GM23338 (cell line): ENCODE data around the gene CMTM5. TPM values are rescaled to one million over a fixed set of nuclear protein-coding genes. Genes with fewer than 3 reads are reported as not detected.

Source experiments
- ATAC-seq: fragments of 200-7000 bp; cut with Tn5 transposase; 3 replicates; pipeline ENCODE4 v1.9.1; 2020
- DNase-seq: peaks from one replicate; pipeline ENCODE4 v3.0.0-alpha.2; 2015; ENCODE audit warnings: low spot score
- H2AFZ ChIP-seq: fragments of 200-600 bp; sonication (generic); 2 replicates; pipeline ENCODE4 v1.8.0; 2016; ENCODE audit warnings: antibody characterized with exemption, mild to moderate bottlenecking, moderate library complexity
- H3F3A ChIP-seq: fragments of 200-600 bp; sonication (generic); replicated peaks from 2 replicates; pipeline ENCODE4 v1.8.0; 2017; ENCODE audit warnings: antibody characterized with exemption, mixed run types, low read depth
- H3K27ac ChIP-seq: fragments of 200-600 bp; sonication (generic); 2 replicates; pipeline ENCODE4 v1.6.1; 2016; ENCODE audit warnings: low read depth
- H3K27me3 ChIP-seq: fragments of 200-600 bp; sonication (generic); 2 replicates; pipeline ENCODE4 v1.8.0; 2016; ENCODE audit warnings: mild to moderate bottlenecking, mixed run types, moderate library complexity; ENCODE audit not compliant: insufficient read depth
- H3K36me3 ChIP-seq: fragments of 200-600 bp; sonication (generic); 2 replicates; pipeline ENCODE4 v1.8.0; 2016; ENCODE audit warnings: mild to moderate bottlenecking; ENCODE audit not compliant: insufficient read depth
- H3K4me1 ChIP-seq: fragments of 200-600 bp; sonication (generic); 2 replicates; pipeline ENCODE4 v1.8.0; 2016; ENCODE audit warnings: mild to moderate bottlenecking, moderate library complexity; ENCODE audit not compliant: insufficient read depth
- H3K4me2 ChIP-seq: fragments of 200-600 bp; sonication (generic); 2 replicates; pipeline ENCODE4 v1.7.1; 2017; ENCODE audit warnings: mixed run types
- H3K4me3 ChIP-seq: fragments of 200-600 bp; sonication (generic); 2 replicates; pipeline ENCODE4 v1.6.1; 2016; ENCODE audit warnings: mixed run types
- H3K79me2 ChIP-seq: fragments of 200-600 bp; sonication (generic); replicated peaks from 2 replicates; pipeline ENCODE4 v1.8.0; 2017; ENCODE audit warnings: mild to moderate bottlenecking; ENCODE audit not compliant: insufficient read depth
- H3K9me2 ChIP-seq: fragments of 200-600 bp; sonication (generic); 2 replicates; pipeline ENCODE4 v1.8.0; 2017; ENCODE audit not compliant: insufficient read depth
- H4K20me1 ChIP-seq: fragments of 200-600 bp; sonication (generic); replicated peaks from 2 replicates; pipeline ENCODE4 v1.8.0; 2017; ENCODE audit warnings: mild to moderate bottlenecking; ENCODE audit not compliant: insufficient read depth
- H3K27ac Mint-ChIP-seq: 2 replicates; pipeline ENCODE4 v1.8.0; 2020; ENCODE audit warnings: inconsistent platforms, mild to moderate bottlenecking, moderate library complexity, mixed read lengths
- H3K27me3 Mint-ChIP-seq: 3 replicates; pipeline ENCODE4 v1.8.0; 2022; ENCODE audit warnings: low read depth, mild to moderate bottlenecking, moderate library complexity, mixed read lengths, inconsistent platforms; ENCODE audit not compliant: insufficient read depth, poor library complexity
- H3K36me3 Mint-ChIP-seq: 3 replicates; pipeline ENCODE4 v1.8.0; 2021; ENCODE audit warnings: low read depth, mild to moderate bottlenecking, inconsistent platforms, moderate library complexity, mixed read lengths
- H3K4me1 Mint-ChIP-seq: 3 replicates; pipeline ENCODE4 v1.8.0; 2020; ENCODE audit warnings: mild to moderate bottlenecking, inconsistent platforms, mixed read lengths
- H3K4me3 Mint-ChIP-seq: 3 replicates; pipeline ENCODE4 v1.8.0; 2021; ENCODE audit warnings: moderate library complexity, mild to moderate bottlenecking, inconsistent platforms, mixed read lengths
- H3K9me3 Mint-ChIP-seq: 3 replicates; pipeline ENCODE4 v1.8.0; 2020; ENCODE audit warnings: moderate library complexity, mild to moderate bottlenecking, inconsistent platforms, mixed read lengths
- CREB1 ChIP-seq: fragments of 250-450 bp; sonication (Bioruptor Pico); IDR thresholded peaks from 2 replicates; pipeline ENCODE4 v1.5.0; 2020; ENCODE audit warnings: low read depth, mild to moderate bottlenecking, moderate library complexity
- EZH2 ChIP-seq: fragments of 200-600 bp; sonication (generic); IDR thresholded peaks from one replicate; pipeline ENCODE4 v1.8.0; 2017; ENCODE audit warnings: antibody characterized with exemption, mild to moderate bottlenecking, low read depth; ENCODE audit not compliant: unreplicated experiment
- EZH2phosphoT487 ChIP-seq: fragments of 200-600 bp; sonication (generic); IDR thresholded peaks from one replicate; pipeline ENCODE4 v1.8.1; 2018; ENCODE audit warnings: antibody characterized with exemption; ENCODE audit not compliant: unreplicated experiment
- JUNB ChIP-seq: IDR thresholded peaks from one replicate; pipeline ENCODE4 v1.6.1; 2016; ENCODE audit warnings: antibody characterized with exemption; ENCODE audit not compliant: unreplicated experiment
- NANOG ChIP-seq: IDR thresholded peaks from 2 replicates; pipeline ENCODE4 v1.6.1; 2016; ENCODE audit warnings: antibody characterized with exemption, borderline replicate concordance
- POLR2AphosphoS5 ChIP-seq: IDR thresholded peaks from 2 replicates; pipeline ENCODE4 v1.6.1; 2016; ENCODE audit warnings: antibody characterized with exemption, low read depth
- REST ChIP-seq: IDR thresholded peaks from one replicate; pipeline ENCODE4 v1.6.1; 2018; ENCODE audit warnings: antibody characterized with exemption; ENCODE audit not compliant: unreplicated experiment
- STAT1 ChIP-seq: IDR thresholded peaks from one replicate; pipeline ENCODE4 v1.6.1; 2016; ENCODE audit warnings: antibody characterized with exemption; ENCODE audit not compliant: unreplicated experiment
- ZNF114 ChIP-seq: fragments of 250-450 bp; sonication (Bioruptor Pico); IDR thresholded peaks from 2 replicates; pipeline ENCODE4 v1.5.0; 2020; ENCODE audit warnings: mild to moderate bottlenecking, moderate library complexity
- ZNF331 ChIP-seq: fragments of 250-450 bp; sonication (Bioruptor Pico); IDR thresholded peaks from 2 replicates; pipeline ENCODE4 v1.5.0; 2020; ENCODE audit warnings: low read depth, mild to moderate bottlenecking, moderate library complexity
- polyA plus RNA-seq: library from polyadenylated mRNA; unstranded; fragments of >200 nt; fragmentation: Nextera tagmentation; extraction: Ambion mirVana; gene quantifications from 2 replicates; pipeline ENCODE4 v1.2.1, GENCODE V29; 2016
- total RNA-seq: library from RNA; depleted of rRNA; stranded (reverse); fragments of >200 nt; shearing (Covaris generic); gene quantifications from 2 replicates; pipeline ENCODE4 v1.2.3, GENCODE V29; 2014
- TF ChIP-seq, protein P1 (sequence below), 2 experiments: fragments of 200-600 bp in 1 of 2; sonication (generic) in 1 of 2; conservative IDR thresholded peaks; 2 replicates each; pipeline versions ENCODE4 v1.5.1 to v1.6.1; 2016 to 2017; ENCODE audit warnings: antibody characterized with exemption in 2 of 2, low read depth in 2 of 2, mild to moderate bottlenecking in 2 of 2, moderate library complexity in 1 of 2
- TF ChIP-seq, protein P2 (sequence below): fragments of 250-450 bp; sonication (Bioruptor Pico); IDR thresholded peaks from 2 replicates; pipeline ENCODE4 v1.5.0; 2020; ENCODE audit warnings: mild to moderate bottlenecking, moderate library complexity
- TF ChIP-seq, protein P3 (sequence below): IDR thresholded peaks from 2 replicates; pipeline ENCODE4 v1.6.1; 2016; ENCODE audit warnings: antibody characterized with exemption

Gene CMTM5
- total and polyA plus RNA-seq, 2 experiments from 2014 or later, result 0.24 TPM; not detected in 1

DNA sequence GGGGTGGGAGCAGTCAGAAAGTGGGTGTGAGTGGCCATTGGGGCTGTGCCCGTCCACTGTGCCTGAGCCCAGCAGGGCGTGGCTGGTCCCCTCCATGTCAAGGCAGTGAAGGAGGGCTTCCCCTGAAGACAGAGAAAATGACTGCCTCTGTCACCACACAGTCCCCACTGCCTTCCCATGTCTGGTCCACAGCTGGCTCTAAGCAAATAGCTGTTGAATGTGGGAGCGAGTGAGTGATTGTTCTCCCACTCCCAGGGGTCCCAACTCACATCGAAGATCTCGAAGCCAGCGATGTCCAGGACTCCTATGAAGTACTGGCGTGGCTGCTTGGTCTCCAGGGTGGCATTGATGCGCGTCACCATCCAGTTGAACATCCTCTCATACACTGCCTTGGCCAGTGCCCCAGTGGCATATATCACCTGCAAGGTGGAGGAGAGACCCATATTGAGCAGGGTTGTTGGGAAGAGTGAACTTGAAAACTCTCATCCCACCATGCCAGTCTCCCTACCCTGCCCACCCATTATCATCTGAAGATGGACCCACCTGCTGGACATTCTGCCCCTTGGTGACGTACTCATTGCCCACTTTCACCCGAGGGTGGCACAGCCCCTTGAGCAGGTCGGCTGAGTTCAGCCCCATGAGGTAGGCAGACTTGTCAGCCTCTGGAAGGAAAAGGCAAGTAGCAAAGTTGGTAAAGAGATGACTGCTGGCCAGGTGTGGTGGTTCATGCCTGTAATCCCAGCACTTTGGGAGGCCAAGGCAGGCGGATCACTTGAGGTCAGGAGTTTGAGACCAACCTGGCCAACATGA is 52.0 kb downstream of the CMTM5 start:
- ATAC-seq, result no peak

More for the DNA sequence above, 52.0 kb downstream of the CMTM5 start:
- no peak overlapping the region for H2AFZ ChIP-seq
- H4K20me1 ChIP-seq, result no peaks in the 10 kb centered on the region
- H3K27me3 ChIP-seq, result no peaks in the 10 kb centered on the region
- H3K4me1 Mint-ChIP-seq, result peaks cover 3% of the 10 kb centered on the region; the same call in 2 of the 3 replicates
- no peak overlapping the region for H3K4me2 ChIP-seq
- H3F3A ChIP-seq, result no peaks in the 10 kb centered on the region
- H3K27ac Mint-ChIP-seq, result no peak overlapping the region
- H3K27ac ChIP-seq, result no peak overlapping the region
- H3K4me3 ChIP-seq, result no peak overlapping the region
- no peak for DNase-seq
- no peak overlapping the region for H3K4me3 Mint-ChIP-seq
- TF ChIP-seq EZH2phosphoT487, result no peak
- TF ChIP-seq POLR2AphosphoS5, result no peak
- TF ChIP-seq ZNF114 (CRISPR knock-in tag), result no peak
- TF ChIP-seq EZH2, result no peak
- TF ChIP-seq REST, result no peak
- TF ChIP-seq, protein P1, sequence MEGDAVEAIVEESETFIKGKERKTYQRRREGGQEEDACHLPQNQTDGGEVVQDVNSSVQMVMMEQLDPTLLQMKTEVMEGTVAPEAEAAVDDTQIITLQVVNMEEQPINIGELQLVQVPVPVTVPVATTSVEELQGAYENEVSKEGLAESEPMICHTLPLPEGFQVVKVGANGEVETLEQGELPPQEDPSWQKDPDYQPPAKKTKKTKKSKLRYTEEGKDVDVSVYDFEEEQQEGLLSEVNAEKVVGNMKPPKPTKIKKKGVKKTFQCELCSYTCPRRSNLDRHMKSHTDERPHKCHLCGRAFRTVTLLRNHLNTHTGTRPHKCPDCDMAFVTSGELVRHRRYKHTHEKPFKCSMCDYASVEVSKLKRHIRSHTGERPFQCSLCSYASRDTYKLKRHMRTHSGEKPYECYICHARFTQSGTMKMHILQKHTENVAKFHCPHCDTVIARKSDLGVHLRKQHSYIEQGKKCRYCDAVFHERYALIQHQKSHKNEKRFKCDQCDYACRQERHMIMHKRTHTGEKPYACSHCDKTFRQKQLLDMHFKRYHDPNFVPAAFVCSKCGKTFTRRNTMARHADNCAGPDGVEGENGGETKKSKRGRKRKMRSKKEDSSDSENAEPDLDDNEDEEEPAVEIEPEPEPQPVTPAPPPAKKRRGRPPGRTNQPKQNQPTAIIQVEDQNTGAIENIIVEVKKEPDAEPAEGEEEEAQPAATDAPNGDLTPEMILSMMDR (conservative IDR thresholded peaks at IDR 0.05; ENCODE audit: low read depth in 2 of 2), result no peak
- TF ChIP-seq CREB1 (CRISPR knock-in tag), result no peak
- TF ChIP-seq STAT1, result no peak
- no peak for TF ChIP-seq NANOG
- TF ChIP-seq ZNF331 (CRISPR knock-in tag), result no peak
- TF ChIP-seq, protein P2, sequence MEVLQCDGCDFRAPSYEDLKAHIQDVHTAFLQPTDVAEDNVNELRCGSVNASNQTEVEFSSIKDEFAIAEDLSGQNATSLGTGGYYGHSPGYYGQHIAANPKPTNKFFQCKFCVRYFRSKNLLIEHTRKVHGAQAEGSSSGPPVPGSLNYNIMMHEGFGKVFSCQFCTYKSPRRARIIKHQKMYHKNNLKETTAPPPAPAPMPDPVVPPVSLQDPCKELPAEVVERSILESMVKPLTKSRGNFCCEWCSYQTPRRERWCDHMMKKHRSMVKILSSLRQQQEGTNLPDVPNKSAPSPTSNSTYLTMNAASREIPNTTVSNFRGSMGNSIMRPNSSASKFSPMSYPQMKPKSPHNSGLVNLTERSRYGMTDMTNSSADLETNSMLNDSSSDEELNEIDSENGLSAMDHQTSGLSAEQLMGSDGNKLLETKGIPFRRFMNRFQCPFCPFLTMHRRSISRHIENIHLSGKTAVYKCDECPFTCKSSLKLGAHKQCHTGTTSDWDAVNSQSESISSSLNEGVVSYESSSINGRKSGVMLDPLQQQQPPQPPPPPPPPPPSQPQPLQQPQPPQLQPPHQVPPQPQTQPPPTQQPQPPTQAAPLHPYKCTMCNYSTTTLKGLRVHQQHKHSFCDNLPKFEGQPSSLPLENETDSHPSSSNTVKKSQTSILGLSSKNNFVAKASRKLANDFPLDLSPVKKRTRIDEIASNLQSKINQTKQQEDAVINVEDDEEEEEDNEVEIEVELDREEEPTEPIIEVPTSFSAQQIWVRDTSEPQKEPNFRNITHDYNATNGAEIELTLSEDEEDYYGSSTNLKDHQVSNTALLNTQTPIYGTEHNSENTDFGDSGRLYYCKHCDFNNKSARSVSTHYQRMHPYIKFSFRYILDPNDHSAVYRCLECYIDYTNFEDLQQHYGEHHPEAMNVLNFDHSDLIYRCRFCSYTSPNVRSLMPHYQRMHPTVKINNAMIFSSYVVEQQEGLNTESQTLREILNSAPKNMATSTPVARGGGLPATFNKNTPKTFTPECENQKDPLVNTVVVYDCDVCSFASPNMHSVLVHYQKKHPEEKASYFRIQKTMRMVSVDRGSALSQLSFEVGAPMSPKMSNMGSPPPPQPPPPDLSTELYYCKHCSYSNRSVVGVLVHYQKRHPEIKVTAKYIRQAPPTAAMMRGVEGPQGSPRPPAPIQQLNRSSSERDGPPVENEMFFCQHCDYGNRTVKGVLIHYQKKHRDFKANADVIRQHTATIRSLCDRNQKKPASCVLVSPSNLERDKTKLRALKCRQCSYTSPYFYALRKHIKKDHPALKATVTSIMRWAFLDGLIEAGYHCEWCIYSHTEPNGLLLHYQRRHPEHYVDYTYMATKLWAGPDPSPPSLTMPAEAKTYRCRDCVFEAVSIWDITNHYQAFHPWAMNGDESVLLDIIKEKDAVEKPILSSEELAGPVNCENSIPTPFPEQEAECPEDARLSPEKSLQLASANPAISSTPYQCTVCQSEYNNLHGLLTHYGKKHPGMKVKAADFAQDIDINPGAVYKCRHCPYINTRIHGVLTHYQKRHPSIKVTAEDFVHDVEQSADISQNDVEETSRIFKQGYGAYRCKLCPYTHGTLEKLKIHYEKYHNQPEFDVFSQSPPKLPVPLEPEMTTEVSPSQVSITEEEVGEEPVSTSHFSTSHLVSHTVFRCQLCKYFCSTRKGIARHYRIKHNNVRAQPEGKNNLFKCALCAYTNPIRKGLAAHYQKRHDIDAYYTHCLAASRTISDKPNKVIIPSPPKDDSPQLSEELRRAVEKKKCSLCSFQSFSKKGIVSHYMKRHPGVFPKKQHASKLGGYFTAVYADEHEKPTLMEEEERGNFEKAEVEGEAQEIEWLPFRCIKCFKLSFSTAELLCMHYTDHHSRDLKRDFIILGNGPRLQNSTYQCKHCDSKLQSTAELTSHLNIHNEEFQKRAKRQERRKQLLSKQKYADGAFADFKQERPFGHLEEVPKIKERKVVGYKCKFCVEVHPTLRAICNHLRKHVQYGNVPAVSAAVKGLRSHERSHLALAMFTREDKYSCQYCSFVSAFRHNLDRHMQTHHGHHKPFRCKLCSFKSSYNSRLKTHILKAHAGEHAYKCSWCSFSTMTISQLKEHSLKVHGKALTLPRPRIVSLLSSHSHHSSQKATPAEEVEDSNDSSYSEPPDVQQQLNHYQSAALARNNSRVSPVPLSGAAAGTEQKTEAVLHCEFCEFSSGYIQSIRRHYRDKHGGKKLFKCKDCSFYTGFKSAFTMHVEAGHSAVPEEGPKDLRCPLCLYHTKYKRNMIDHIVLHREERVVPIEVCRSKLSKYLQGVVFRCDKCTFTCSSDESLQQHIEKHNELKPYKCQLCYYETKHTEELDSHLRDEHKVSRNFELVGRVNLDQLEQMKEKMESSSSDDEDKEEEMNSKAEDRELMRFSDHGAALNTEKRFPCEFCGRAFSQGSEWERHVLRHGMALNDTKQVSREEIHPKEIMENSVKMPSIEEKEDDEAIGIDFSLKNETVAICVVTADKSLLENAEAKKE (CRISPR knock-in tag), result no peak
- TF ChIP-seq, protein P3, sequence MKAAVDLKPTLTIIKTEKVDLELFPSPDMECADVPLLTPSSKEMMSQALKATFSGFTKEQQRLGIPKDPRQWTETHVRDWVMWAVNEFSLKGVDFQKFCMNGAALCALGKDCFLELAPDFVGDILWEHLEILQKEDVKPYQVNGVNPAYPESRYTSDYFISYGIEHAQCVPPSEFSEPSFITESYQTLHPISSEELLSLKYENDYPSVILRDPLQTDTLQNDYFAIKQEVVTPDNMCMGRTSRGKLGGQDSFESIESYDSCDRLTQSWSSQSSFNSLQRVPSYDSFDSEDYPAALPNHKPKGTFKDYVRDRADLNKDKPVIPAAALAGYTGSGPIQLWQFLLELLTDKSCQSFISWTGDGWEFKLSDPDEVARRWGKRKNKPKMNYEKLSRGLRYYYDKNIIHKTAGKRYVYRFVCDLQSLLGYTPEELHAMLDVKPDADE, result no peak
- no peak for TF ChIP-seq JUNB
- peaks cover 3% of the 10 kb centered on the region; the same call in 1 of the 3 replicates for H3K9me3 Mint-ChIP-seq
- H3K36me3 Mint-ChIP-seq, result no peaks in the 10 kb centered on the region; the same call in 2 of the 3 replicates
- peaks cover 9% of the 10 kb centered on the region for H3K9me2 ChIP-seq
- peaks cover 24% of the 10 kb centered on the region for H3K27me3 Mint-ChIP-seq
- H3K79me2 ChIP-seq, result no peaks in the 10 kb centered on the region
- no peaks in the 10 kb centered on the region for H3K4me1 ChIP-seq
- H3K36me3 ChIP-seq, result no peaks in the 10 kb centered on the region
